ENCODE measurements around the gene ZNF44.

Gene ZNF44

DNA sequence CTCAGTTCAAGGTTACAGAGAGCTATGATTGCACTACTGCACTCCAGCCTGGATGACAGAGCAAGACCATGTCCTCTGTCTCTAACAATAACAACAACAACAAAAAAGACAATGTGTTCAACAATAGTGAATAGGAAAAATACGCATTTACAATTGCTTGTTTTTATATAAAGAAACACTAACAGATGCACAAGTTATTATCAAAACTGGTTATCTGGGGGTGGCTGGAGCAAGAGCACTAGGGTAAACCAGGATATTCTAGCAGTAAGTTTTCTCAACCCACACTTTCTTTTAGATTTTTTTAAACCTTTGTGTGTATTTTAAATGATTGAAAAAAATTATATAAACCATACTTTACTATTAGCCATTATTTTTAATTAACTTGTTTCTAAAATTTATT, 33.1 kb downstream of the ZNF44 start:
- DNase-seq (ENCODE audit: low spot score) = no peak

DNA sequence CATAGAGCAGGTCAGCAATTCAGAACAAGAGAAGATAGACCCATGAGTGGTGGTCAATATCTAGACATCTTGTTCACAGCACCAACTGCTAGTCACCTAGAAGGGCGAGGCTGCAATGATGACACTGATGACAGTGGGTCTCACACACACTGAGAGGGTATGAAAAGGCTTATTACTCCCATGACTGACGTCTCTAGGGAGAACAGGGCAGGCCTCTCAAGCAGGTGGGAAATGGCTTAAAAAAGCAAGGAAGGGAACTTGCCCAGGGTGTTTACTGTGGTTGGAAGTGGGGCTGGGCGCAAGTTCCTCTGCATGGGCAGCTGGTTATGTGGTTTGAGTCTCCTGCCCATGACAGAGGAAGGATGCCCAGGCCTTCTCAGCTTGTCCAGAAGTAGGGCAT, 33.8 kb downstream of the ZNF44 start:
- DNase-seq (ENCODE audit: low spot score) = no peak

DNA sequence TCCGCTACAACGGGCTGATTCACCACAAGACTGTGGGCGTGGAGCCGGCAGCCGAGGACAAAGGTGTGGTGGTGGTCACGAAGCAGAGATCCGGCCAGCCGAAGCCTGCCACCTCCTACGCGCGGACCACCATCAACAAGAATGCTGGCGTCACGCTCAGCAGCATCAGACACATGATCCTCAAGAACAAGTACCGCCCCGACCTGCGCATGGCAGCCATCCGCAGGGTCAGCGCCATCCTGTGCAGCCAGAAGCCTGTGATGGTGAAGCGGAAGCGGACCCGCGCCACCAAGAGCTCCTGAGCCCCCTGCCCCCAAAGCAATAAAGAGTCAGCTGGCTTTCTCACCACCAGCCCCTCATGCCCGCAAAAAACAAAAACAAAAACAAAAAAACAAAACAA, 34.4 kb downstream of the ZNF44 start:
- DNase-seq (ENCODE audit: low spot score) = no peak

DNA sequence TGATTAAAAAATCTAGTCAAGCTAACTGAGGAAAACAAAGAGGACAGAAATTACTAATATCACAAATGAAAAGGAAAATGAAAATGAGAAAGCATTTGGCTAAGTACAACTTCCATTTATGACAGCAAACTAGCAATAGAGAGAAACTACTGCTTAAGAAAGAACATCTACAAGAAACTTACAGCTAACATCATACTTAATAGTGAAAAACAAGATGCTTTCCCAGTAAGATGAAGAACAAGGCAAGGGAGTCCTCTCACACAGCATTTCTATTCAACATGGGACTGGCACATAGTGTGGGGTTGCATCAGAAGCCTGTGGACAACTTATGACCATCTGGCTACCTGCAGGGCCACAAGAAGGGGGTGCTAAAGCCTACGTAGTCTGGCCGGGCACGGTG, 39.3 kb downstream of the ZNF44 start:
- no peak for DNase-seq (ENCODE audit: low spot score)

DNA sequence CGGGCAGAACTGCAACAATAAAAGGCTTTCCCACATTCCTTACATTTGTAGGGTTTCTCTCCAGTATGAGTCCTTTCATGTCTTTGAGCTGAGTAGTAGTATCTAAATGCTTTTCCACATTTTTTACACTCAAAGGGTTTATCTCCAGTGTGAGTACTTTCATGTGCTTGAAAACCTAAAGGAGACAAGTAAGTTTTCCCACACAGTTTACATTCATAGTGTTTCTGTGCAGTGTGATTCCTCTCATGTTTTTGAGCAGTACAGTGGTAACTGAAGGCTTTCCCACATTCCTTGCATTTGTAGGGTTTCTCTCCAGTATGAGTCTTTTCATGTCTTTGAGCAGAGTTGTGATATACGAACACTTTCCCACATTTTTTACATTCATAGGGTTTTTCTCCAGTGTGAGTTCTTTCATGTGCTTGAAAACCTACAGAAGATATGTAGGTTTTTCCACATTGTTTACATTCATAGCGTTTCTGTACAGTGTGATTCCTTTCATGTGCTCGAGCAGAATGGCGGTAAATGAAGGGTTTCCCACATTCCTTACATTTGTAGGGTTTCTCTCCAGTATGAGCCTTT, 47.0 kb downstream of the ZNF44 start:
- no peak for DNase-seq (ENCODE audit: low spot score)

DNA sequence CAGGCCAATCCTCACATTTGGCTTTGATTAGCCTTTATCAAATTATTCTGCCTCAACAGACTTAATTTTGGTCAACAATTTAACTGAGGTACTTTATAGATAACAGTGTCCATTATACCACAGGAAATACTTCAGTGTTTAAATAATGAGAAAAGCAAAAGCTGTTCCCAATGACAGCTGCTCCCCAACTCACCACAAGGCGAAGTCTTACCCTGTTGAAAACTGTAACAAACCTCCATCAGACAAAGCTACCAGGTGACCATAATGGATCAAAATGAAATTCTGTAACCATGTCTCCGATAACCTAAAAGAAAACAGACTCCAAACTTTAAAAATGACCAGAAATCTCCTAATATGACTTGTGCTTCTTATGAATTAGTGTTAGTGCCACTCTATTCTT, 50.3 kb downstream of the ZNF44 start:
- DNase-seq (ENCODE audit: low spot score) = peak; percentile 11

DNA sequence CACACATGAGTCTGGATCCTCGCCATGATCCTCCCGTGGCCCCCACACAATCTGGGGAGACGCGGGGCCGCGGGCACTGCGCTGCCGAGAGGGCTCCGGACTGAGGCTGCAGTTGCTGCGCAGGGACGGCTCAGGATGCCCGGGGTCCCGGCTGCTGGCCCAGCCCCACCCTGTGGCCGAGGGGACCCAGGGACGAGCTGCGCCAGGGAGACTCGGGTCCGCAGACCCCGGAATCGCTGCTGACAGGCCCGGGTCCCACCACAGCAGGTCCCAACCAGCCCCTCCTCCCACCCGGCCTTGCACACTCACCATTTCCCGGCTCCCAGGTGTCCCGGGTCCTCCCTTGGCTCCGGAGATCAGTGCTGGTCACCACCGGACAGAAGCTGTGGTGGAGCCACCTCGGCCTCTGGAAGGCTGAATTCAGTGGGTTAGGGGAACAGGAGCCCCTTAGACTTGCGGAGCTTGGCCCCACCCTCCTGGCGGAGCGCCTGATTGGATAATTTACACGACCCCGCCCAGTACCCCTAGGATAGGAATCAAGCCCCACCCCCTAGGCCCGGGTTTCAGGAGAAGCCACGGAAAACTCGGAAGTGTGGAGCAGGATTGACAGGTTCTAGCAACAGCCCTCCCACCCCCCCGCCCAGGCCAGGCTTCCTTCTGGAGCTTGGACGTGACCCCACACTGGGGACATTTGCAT, 57.4 kb downstream of the ZNF44 start:
- no peak for DNase-seq (ENCODE audit: low spot score)

DNA sequence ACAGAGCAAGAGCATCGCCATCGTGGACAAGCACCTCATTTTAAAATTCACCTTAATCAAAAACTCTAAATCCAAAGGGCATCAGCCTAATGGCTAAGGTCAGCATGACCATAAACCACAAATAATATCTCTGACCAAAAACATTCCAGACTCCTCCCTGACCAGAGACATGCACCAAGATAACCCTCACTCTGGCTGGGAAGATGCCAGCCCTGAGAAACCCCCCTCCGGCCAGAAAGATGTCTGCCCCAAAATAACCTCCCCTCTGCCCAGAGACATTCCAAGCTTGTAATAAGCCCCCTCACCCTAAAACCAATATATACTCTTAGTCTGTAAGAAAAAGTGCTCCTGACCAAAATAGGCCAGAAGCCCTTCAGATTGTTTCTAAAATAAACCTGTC, 61.7 kb downstream of the ZNF44 start:
- no peak for DNase-seq (ENCODE audit: low spot score)

DNA sequence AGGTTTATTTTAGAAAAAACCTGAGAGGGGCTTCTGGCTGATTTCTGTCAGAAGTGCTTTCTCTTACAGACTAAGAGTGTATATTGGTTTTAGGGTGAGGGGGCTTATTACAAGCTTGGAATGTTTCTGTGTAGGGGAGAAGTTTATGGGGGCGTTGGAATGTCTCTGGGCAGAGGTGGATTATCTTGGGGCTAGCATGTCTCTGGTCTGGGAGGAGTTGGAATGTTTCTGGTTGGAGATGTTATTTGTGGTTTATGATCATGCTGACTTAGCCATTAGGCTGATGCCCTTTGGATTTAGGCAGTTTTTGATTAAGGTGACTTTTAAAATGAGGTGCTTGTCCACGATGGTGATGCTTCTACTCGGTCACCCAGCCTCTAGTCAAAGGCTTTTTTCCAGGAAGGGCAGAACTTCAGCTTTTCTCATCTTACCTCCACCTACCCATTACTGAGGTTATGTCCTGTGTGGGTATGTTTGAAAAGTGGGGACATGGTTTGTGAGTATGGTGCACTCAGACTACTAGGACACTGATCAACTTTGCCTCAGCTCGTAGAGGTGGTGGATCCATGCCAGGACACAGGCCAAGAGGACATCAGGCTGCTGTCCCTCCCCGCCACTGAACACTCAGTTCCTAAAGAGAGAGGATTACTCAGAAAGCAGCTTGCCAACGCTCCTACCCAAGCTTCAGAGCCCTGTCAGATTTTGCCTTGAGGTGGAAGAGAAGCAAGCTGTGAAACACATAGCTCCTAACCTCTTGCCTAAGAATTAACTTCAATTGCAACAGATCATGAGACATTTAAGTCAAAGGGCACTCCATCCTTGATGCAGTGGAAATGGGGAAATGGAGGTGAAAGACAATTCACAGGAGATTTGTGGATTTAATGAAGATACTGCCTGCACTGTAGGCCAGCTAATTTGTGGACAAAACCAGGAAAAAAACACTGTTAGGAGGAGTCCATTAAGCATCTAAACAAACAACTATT, 63.6 kb downstream of the ZNF44 start:
- DNase-seq (ENCODE audit: low spot score) = no peak

DNA sequence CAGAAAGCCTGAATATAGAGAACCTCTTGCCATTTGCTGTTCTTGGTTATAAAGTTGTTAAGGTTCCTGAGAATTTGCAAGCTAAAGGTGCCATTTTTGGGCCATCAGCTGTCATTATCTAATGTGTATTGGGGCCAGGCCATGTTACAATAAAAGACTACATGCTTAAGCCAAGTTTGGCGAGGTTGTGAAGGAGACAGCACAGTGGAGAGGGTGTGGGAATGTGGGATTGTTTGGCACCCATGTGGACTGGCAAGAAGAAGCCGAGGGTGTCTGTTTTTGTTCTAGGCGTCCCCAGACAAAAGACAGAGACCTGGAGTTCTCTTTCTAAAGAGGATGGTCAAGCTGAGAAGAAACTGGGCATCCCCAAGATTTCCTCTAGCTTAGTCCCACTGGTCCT, 64.7 kb downstream of the ZNF44 start:
- no peak for DNase-seq (ENCODE audit: low spot score)

DNA sequence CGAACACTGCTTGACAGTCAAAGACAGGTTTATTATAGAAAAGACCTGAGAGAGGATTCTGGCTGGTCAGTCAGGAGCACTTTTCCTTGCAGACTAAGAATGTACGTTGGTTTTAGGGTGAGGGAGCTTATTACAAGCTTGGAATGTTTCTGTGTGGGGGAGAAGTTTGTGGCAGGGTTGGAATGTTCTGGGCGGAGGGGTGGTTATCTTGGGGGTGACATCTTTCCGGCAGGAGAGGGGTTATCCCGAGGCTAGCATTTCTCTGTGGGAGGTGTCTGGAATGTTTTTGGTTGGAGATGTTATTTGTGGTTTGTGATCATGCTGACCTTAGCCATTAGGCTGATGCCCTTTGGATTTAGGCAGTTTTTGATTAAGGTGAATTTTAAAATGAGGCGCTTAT, 70.0 kb downstream of the ZNF44 start:
- no peak for DNase-seq (ENCODE audit: low spot score)

DNA sequence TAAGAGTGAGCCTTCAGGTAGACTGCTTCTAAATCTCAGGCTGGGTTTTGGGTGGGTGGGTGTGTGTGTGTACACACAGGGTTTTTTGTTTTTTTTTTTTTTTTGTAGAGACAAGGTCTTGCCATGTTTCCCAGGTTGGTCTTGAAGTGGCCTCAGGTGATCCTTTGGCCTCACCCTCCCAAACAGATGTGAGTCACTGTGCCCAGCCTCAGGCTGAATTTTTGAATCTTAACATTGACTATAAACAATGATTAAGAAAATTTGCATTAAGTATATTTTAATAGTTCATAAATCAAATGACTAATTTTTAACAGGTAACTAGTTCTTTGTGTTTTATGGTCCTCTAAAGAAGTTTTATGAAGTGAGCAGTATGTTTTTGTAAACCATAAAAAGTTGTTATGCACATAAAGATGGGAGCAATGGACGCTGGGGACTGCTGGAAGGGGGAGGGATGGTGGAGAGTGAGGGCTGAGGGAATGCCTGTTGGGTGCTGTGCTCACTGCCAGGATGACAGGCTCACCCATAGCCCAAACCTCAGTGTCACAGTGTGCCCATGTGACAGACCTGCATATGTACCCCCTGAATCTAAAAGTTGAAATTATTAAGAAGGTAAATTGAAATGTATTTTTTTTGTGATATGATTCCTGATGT, 71.6 kb downstream of the ZNF44 start:
- DNase-seq (ENCODE audit: low spot score) = no peak
